C4-2B (cell line): ENCODE data around the gene ST8SIA4.

Experiments
- CTCF ChIP-seq: fragments of 450-650 bp; conservative IDR thresholded peaks from 2 replicates; pipeline ENCODE4 v1.5.1; 2017; ENCODE audit warnings: mild to moderate bottlenecking
- ZFX ChIP-seq: fragments of 450-650 bp; IDR thresholded peaks from 2 replicates; pipeline ENCODE4 v1.6.1; 2017

- TF ChIP-seq CTCF (no peak), ZFX (no peak)
Measured at GRCh38 chr5:100794844-100795243, 108.2 kb downstream of the ST8SIA4 start.
